ENCODE results near the gene TAPBP. TPM values are rescaled to one million over a fixed set of nuclear protein-coding genes. Genes with fewer than 3 reads are reported as not detected.

TAPBP gene
- total and polyA plus RNA-seq, 9 of the 15 experiments (the other 6 are each of a cell fraction or from before 2014, with no cell fraction given): 5.6 to 74.0 (median 22.3) TPM

GRCh38 chr6:33317669-33318425 lies 4.0 kb upstream of the TAPBP start, which contains the start of gene ZBTB22 (continued):
- no peak for TF ChIP-seq CEBPZ (IDR thresholded peaks at IDR 0.05; ENCODE audit: borderline replicate concordance, low read depth, low read length)
- peak in 1 of 2 experiments; percentile 61; a peak in 2 of 4 replicates for TF ChIP-seq MNT (conservative IDR thresholded peaks at IDR 0.05)
- no peak for TF ChIP-seq UBTF (IDR thresholded peaks at IDR 0.05; ENCODE audit: borderline replicate concordance in 1 of 2, low read depth in 2 of 2, low read length in 2 of 2)
- peak; percentile 79 for TF ChIP-seq POLR2G (IDR thresholded peaks at IDR 0.05; ENCODE audit: low read depth, low read length)
- TF ChIP-seq CHAMP1 (IDR thresholded peaks at IDR 0.05): no peak
- TF ChIP-seq PKNOX1 (IDR thresholded peaks at IDR 0.05): no peak
- no peak for TF ChIP-seq PCBP2 (IDR thresholded peaks at IDR 0.05; ENCODE audit: low read depth, low read length, poor library complexity, severe bottlenecking)
- peak; percentile 99 for TF ChIP-seq TRIM25 (IDR thresholded peaks at IDR 0.05; ENCODE audit: borderline replicate concordance)
- no peak for TF ChIP-seq CREB1 (IDR thresholded peaks at IDR 0.05)
- TF ChIP-seq CREB1 (CRISPR knock-in tag; IDR thresholded peaks at IDR 0.05): no peak
- peak; percentile 72 for TF ChIP-seq POLR2A (conservative IDR thresholded peaks at IDR 0.05)
- peak; percentile 66; the same call in 1 of the 2 replicates for TF ChIP-seq CTBP1 (IDR thresholded peaks at IDR 0.05; ENCODE audit: borderline replicate concordance)

All from K562 (cell line).